Keratinocyte (primary cell): ENCODE measurements around the gene EYS.

Experiments
- CTCF ChIP-seq, 3 experiments: IDR thresholded peaks in 1 of 3; conservative IDR thresholded peaks in 1 of 3; optimal IDR thresholded peaks in 1 of 3; 2 replicates in 2 of 3; 3 replicates in 1 of 3; pipeline versions ENCODE3 to v1.5.1; 2011; ENCODE audit warnings: low read length in 3 of 3, mild to moderate bottlenecking in 3 of 3, moderate library complexity in 2 of 3, control low read depth in 1 of 3, inconsistent platforms in 1 of 3; ENCODE audit not compliant: insufficient read depth in 2 of 3; ENCODE audit errors: extremely low read depth in 1 of 3
- EZH2 ChIP-seq: IDR thresholded peaks from one replicate; pipeline ENCODE4 v1.6.1; 2012; ENCODE audit warnings: inconsistent platforms, mild to moderate bottlenecking, low read length, moderate library complexity

- TF ChIP-seq CTCF (optimal IDR thresholded peaks at IDR 0.05 in 1 of 3, IDR thresholded peaks at IDR 0.05 in 1 of 3, conservative IDR thresholded peaks at IDR 0.05 in 1 of 3; ENCODE audit: extremely low read depth in 1 of 3, insufficient read depth in 2 of 3, low read length in 3 of 3) (no peak), EZH2 (no peak)
Observed at GRCh38 chr6:65123521-65123920, 583.5 kb downstream of the EYS start.
